AG09319 (cell line): Measurements from ENCODE around the gene RPF1.

Experiments used
- DNase-seq: peaks from one replicate; pipeline ENCODE4 v3.0.0-alpha.2; 2010; ENCODE audit warnings: low read depth; ENCODE audit errors: extremely low read depth
- CTCF ChIP-seq: IDR thresholded peaks from 2 replicates; pipeline ENCODE4 v1.5.1; 2011; ENCODE audit warnings: low read depth, mild to moderate bottlenecking, inconsistent platforms, low read length, moderate library complexity

Gene RPF1

GRCh38 chr1:84538599-84538998 is 59.5 kb downstream of the RPF1 start:
- DNase-seq, result no peak

GRCh38 chr1:84539972-84540371 is 60.9 kb downstream of the RPF1 start:
- no peak for DNase-seq
- no peak for TF ChIP-seq CTCF

More at GRCh38 chr1:84538599-84538998, 59.5 kb downstream of the RPF1 start:
- TF ChIP-seq CTCF, result no peak

GRCh38 chr1:84540759-84541158 is 61.7 kb downstream of the RPF1 start:
- TF ChIP-seq CTCF, result no peak
- DNase-seq, result peak; percentile 1

GRCh38 chr1:84541679-84542078 is 62.6 kb downstream of the RPF1 start:
- TF ChIP-seq CTCF, result peak; percentile 9
- DNase-seq, result no peak
